ENCODE data around the gene CENPP. TPM values are rescaled to one million over a fixed set of nuclear protein-coding genes. Genes with fewer than 3 reads are reported as not detected.

The CENPP gene
- total RNA-seq, 4 donors from 2014 or later: 0.98 to 7.9 (median 5.4) TPM

DNA sequence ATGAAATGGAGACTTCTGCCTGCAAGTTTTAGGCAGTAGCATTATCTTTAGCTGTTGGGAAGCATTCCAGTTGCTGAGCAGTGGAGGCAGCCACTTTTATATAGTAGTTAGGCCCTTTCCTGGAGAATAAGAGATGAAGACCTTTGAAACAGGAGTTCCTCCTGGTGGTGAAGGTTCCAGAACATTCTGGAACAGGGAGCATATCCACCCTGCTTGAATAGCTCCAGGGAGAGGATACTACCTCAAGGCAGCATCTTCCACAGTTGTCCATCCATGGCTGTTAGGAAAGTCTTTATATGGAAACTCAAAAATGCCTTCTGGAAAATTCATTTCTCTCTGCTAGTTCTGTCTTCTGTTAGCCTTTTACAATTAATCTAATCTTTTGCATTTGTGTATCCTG, 153.6 kb downstream of the CENPP start:
- TF ChIP-seq, protein P1, sequence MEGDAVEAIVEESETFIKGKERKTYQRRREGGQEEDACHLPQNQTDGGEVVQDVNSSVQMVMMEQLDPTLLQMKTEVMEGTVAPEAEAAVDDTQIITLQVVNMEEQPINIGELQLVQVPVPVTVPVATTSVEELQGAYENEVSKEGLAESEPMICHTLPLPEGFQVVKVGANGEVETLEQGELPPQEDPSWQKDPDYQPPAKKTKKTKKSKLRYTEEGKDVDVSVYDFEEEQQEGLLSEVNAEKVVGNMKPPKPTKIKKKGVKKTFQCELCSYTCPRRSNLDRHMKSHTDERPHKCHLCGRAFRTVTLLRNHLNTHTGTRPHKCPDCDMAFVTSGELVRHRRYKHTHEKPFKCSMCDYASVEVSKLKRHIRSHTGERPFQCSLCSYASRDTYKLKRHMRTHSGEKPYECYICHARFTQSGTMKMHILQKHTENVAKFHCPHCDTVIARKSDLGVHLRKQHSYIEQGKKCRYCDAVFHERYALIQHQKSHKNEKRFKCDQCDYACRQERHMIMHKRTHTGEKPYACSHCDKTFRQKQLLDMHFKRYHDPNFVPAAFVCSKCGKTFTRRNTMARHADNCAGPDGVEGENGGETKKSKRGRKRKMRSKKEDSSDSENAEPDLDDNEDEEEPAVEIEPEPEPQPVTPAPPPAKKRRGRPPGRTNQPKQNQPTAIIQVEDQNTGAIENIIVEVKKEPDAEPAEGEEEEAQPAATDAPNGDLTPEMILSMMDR (IDR thresholded peaks at IDR 0.05; ENCODE audit: low read depth): no peak

DNA sequence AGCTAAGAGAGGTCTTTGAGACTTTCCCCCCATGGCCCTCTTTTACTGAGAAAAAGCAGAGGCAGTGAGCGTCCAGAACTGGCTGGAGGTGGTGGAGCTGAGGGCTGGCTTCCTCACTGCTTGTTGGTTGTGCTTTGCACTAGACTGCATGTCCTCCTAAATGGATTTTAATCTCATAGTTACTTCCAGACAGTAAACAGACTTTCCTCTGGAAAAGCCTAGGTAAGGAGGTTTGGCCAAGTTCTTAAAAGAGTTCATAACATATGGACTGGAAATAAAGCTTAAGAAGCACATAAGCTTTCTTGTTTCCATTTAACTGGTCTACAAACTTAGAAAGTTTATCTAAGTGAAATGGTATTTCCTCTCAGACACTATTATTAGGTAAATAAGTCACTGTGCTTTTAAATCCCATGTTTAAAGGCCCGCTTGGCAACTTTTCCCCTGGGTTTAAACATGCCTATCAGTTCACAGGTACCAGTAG, 154.6 kb downstream of the CENPP start:
- TF ChIP-seq, protein P1 (IDR thresholded peaks at IDR 0.05; ENCODE audit: low read depth): no peak

DNA sequence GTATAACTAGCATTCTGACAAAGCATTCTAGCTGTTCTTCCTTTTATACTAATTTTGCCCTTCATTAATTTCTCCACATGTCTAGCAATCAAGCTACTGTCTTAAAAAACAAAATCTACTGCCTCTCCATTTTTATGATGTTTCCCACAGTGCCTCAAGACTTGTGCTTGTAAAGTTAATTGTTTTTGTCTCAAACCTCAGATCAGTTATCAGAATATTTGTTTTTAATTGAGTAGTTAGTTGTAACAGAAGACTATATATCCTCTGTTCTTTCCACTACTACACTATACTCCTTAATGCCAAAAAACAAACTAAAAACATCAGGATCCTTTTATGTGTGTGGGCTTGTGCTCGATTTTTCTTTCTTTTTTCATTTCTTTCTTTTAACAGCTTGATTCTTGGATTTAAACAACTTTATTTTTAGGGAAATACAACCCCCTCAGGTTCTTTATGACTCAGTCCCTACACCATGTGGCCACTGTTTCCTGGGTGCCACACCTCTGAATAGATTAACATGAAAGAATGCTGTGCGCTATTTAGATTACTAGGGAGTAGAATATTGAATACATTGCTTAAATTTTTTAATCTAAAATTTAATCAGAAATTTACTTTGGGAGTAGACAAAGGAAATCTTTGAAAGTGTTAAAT, 155.4 kb downstream of the CENPP start:
- TF ChIP-seq, protein P1 (IDR thresholded peaks at IDR 0.05; ENCODE audit: low read depth): no peak

DNA sequence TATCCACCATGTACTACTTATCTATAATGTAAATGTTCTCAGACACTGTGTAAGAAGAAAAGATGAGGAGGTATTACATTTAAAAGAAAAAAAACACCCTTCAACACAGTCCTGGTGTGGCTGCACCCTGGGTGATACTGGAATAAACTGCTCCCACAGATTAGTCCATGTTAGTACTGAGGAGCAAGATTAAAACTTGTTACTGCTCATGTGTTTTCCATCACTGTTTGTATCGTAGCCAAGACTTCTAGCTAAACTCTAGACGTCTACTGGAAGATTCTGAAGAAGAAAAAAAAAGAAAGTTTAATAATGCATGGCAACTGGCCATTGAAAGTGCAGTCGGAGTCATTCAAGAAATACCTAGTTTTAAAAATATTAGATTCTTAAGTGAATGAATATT, 156.6 kb downstream of the CENPP start, which contains the start of gene ASPN:
Gene ASPN (minus strand): TSS at position 178 of the 400 bp plus-strand sequence.
- TF ChIP-seq, protein P1 (IDR thresholded peaks at IDR 0.05; ENCODE audit: low read depth): no peak

DNA sequence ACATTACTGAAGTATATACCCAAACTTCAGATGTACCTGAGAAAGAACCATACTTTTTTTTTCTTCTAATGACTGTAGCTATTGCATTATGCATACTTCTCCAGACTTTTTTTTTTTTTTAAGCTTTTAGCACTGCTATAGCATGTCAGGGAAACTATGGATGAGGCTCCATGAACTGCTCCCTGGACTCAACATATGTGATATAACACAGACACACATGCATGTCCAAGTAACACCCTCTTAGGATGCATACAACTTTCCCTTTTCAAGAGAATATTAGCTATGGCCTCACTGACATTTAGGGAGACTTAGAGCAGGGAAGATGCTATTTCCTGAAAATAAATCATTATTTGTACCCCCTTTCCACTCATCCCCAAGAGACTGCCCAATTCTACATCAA, 157.1 kb downstream of the CENPP start:
- TF ChIP-seq, protein P1 (IDR thresholded peaks at IDR 0.05; ENCODE audit: low read depth): no peak

DNA sequence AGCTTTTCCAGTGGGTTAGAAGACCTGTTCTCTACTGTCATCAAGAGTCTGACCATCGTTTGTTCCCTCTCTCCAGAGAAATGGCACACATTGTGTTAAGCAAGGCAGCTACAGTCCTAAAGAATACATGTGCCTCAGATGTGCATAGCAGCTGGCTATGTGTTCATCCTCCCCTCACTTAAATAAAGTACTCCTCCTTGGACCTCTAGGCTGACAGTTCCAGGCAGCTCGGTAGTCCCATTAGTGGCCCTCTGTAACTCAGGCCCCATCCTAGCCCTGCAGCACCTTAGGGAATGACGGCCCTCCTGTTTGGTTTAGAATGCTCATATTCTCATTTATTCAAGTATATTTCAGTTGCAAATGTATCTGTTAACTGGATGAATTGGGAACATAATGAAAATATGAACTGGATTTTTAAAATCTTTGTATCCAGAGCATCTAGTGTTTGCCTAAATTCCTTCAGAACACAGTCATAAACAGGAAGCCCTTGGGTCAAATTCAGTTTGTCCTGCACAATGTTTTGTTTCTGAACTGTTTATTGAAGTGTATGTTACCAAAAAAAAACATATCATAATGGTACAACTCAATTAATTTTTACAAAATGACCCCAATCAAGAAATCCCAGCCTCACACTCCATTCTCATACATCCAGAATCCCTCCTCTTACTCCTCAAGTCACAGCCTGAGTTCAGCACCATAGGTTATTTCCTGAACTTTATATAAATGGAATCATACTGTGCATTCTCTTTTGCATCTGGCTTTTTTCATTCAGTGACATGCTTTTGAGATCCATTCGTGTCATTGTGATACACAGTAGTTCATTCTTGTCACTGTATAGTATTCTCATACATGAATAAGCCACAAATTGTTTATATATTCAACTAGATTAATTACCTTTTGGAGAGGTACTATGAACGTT, 158.1 kb downstream of the CENPP start:
- TF ChIP-seq, protein P1 (IDR thresholded peaks at IDR 0.05; ENCODE audit: low read depth): no peak

DNA sequence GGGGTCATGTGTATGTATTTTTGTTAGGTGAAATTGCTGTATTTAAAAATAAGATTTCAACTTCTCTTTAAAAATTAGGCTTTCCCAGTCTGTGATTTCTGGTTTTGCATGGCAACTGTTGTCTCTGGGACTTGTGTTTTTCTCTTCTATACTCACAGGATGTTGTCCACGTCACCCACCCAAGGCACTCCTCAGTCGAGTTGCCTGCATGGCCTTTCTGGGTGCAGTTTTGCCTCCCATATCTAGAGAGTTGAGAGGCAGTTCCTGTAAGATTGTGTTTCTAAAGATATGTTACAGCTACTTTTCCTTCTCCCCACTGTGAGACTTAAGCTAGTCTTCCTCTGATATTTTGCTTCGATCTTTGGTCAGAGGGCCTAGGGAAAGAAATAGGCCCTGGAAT, 158.8 kb downstream of the CENPP start:
- TF ChIP-seq, protein P1 (IDR thresholded peaks at IDR 0.05; ENCODE audit: low read depth): no peak
